Loucy (cell line): ENCODE results near the gene LTC4S.

Source experiments
- H2AFZ ChIP-seq: fragments of 200-600 bp; sonication (generic); 2 replicates; pipeline ENCODE4 v1.6.0; 2016; ENCODE audit warnings: antibody characterized with exemption, mild to moderate bottlenecking, low read length, moderate library complexity
- H3F3A ChIP-seq: fragments of 200-600 bp; 2 replicates; pipeline ENCODE4 v1.6.0; 2016; ENCODE audit warnings: antibody characterized with exemption, low read depth, mild to moderate bottlenecking
- H3K27me3 ChIP-seq: fragments of 200-600 bp; sonication (generic); 2 replicates; pipeline ENCODE4 v1.6.1; 2014; ENCODE audit warnings: low read length, mild to moderate bottlenecking; ENCODE audit not compliant: insufficient read depth, poor library complexity, severe bottlenecking
- H3K36me3 ChIP-seq: fragments of 200-600 bp; sonication (generic); 2 replicates; pipeline ENCODE4 v1.6.1; 2016; ENCODE audit warnings: low read length; ENCODE audit not compliant: insufficient read depth
- H3K4me1 ChIP-seq: fragments of 200-600 bp; sonication (generic); 2 replicates; pipeline ENCODE4 v1.5.1; 2014; ENCODE audit warnings: low read length, mild to moderate bottlenecking; ENCODE audit not compliant: insufficient read depth, poor library complexity, severe bottlenecking
- H3K4me2 ChIP-seq: fragments of 200-600 bp; sonication (generic); 2 replicates; pipeline ENCODE4 v1.6.0; 2014; ENCODE audit warnings: antibody characterized with exemption, low read length, low read depth, mild to moderate bottlenecking; ENCODE audit not compliant: poor library complexity, severe bottlenecking
- H3K4me3 ChIP-seq: fragments of 200-600 bp; sonication (generic); 2 replicates; pipeline ENCODE4 v1.5.1; 2014; ENCODE audit warnings: low read length, mild to moderate bottlenecking, mixed read lengths; ENCODE audit not compliant: poor library complexity, severe bottlenecking
- H3K79me2 ChIP-seq: fragments of 200-600 bp; sonication (generic); 2 replicates; pipeline ENCODE4 v1.6.1; 2014; ENCODE audit warnings: low read length; ENCODE audit not compliant: insufficient read depth
- H3K9ac ChIP-seq: fragments of 200-600 bp; sonication (generic); 2 replicates; pipeline ENCODE4 v1.6.0; 2014; ENCODE audit warnings: mild to moderate bottlenecking, low read depth, low read length, moderate library complexity; ENCODE audit not compliant: poor library complexity, severe bottlenecking
- H3K9me2 ChIP-seq: fragments of 200-600 bp; sonication (generic); replicated peaks from 2 replicates; pipeline ENCODE4 v1.6.1; 2016; ENCODE audit warnings: low read depth, low read length, mixed read lengths
- H3K9me3 ChIP-seq: fragments of 200-600 bp; sonication (generic); 2 replicates; pipeline ENCODE4 v1.6.1; 2014; ENCODE audit warnings: mild to moderate bottlenecking, antibody characterized with exemption, low read length, low read depth; ENCODE audit not compliant: insufficient read depth
- H4K20me1 ChIP-seq: fragments of 200-600 bp; sonication (generic); 2 replicates; pipeline ENCODE4 v1.6.0; 2014; ENCODE audit warnings: antibody characterized with exemption, low read length, mild to moderate bottlenecking; ENCODE audit not compliant: insufficient read depth, poor library complexity, severe bottlenecking
- CTCF ChIP-seq: fragments of 200-600 bp; sonication (generic); conservative IDR thresholded peaks from 2 replicates; pipeline ENCODE4 v1.5.1; 2014; ENCODE audit warnings: mild to moderate bottlenecking, antibody characterized with exemption, low read length
- EZH2phosphoT487 ChIP-seq: fragments of 200-600 bp; IDR thresholded peaks from 2 replicates; pipeline ENCODE4 v1.6.1; 2018; ENCODE audit warnings: antibody characterized with exemption, mild to moderate bottlenecking, moderate library complexity, borderline replicate concordance

Gene LTC4S

DNA sequence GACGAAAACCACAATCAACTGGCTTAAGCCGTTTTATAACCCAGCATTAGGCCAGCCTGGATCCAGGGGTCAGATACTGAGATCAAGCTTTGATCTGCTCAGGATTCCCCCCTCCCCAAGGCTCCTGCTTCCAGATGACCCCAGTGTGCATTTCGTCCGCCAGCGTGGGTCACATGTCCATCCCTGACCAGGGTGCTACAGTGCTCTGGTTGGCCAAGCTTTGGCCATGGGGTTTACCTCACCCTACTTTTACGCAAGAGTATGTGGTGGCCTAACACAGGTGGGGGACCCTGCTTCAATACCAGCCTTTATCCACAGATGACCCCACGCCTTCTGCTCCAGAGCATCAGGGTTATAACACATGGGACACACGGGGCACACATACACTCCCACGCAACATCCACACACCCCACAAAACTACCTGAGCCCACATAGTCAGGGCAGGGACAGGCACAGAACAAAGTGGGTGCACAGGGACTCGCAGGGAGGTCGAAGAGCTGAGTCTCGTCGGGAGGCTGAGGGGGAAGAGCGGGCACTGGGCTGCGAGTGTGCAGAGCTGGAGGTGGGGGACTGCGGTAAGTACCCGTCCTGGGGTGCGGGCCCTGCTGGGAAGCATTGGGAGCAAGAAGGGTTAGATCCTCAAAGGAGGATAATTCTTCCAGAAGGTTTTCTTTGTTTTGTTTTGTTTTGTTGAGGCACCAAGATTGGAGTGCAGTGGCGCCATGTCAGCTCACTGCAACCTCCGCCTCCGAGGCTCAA lies 21.9 kb downstream of the LTC4S start:
- Histone ChIP-seq H3F3A (no peaks in the 10 kb centered on the region), H3K9ac (no peak overlapping the region), H3K4me2 (no peak overlapping the region), H3K36me3 (no peaks in the 10 kb centered on the region), H3K9me3 (no peaks in the 10 kb centered on the region), H3K4me1 (peaks cover 12% of the 10 kb centered on the region), H3K27me3 (no peaks in the 10 kb centered on the region), H3K9me2 (no peaks in the 10 kb centered on the region), H4K20me1 (no peaks in the 10 kb centered on the region), H3K4me3 (no peak overlapping the region), H2AFZ (no peak overlapping the region), H3K79me2 (no peaks in the 10 kb centered on the region)
- TF ChIP-seq EZH2phosphoT487 (no peak), CTCF (no peak)

DNA sequence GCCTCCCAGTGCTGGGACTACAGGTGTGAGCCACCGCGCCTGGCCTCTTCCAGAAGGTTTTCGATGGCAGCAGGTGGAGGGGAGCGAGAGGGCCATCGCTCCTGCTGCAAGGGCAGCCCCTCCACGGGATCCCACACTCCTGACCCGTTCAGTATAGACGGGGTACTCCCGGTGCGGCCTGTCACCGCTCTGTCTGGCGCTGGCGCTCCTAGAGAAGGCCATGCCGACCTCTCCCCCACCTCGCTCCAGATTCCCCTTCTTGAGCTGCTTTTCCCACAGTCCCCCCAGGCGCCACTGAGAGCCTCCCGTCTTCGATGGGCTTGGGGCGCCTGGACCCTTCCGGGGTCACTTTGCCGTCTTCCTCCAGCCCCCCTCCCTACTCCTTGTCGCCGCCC lies 22.6 kb downstream of the LTC4S start:
- Histone ChIP-seq H3K9me3 (no peaks in the 10 kb centered on the region), H2AFZ (no peak overlapping the region), H3K79me2 (no peaks in the 10 kb centered on the region), H3K4me2 (no peak overlapping the region), H3K4me1 (peaks cover 12% of the 10 kb centered on the region), H3K36me3 (no peaks in the 10 kb centered on the region), H3K9me2 (no peaks in the 10 kb centered on the region), H3K4me3 (no peak overlapping the region), H4K20me1 (no peaks in the 10 kb centered on the region), H3K9ac (no peak overlapping the region), H3F3A (no peaks in the 10 kb centered on the region), H3K27me3 (no peaks in the 10 kb centered on the region)
- TF ChIP-seq CTCF (no peak), EZH2phosphoT487 (no peak)

- Histone ChIP-seq H3K4me2 (no peak overlapping the region), H3F3A (no peaks in the 10 kb centered on the region), H3K36me3 (no peaks in the 10 kb centered on the region), H3K79me2 (peaks cover 2% of the 10 kb centered on the region; the same call in 1 of the 2 replicates), H3K9me3 (no peaks in the 10 kb centered on the region), H4K20me1 (peaks cover 1% of the 10 kb centered on the region), H3K4me1 (peaks cover 12% of the 10 kb centered on the region), H3K9ac (no peak overlapping the region), H3K9me2 (no peaks in the 10 kb centered on the region), H3K27me3 (no peaks in the 10 kb centered on the region), H2AFZ (no peak overlapping the region), H3K4me3 (no peak overlapping the region)
- TF ChIP-seq EZH2phosphoT487: no peak
- TF ChIP-seq CTCF: no peak
Observed at GRCh38 chr5:179816796-179817469, 23.1 kb downstream of the LTC4S start.
